Kasumi-1 (cell line): Measurements from ENCODE around the gene CACHD1.
A peak's percentile ranks its signal among the peaks of the same experiment; 100 is the strongest.

Source experiments
- DNase-seq, 2 experiments: peaks; one replicate each; lab custom pipeline; 2025; lab: John Stamatoyannopoulos, UW

Gene CACHD1

GRCh38 chr1:64497088-64497883 is 27.4 kb downstream of the CACHD1 start:
- DNase-seq: no peak

DNA sequence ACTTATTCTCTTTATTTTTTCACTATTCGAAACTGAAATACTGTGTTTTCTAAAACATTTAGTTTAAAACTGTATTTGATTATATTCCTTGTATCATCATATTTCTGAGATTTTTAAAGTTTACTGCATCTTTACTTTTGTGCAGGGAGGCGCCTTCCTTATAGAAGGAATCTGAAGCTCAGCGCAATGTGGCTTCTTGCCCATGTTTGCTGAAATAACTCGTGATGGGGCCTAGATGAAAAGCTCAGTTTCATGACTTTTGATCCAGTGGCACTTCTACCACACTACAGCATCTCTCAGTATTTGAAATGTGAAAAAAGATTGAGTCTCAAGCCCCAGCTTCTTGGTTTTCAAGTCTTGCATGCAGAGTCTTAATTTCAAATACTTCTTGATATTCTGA is 28.4 kb downstream of the CACHD1 start:
- DNase-seq: no peak

DNA sequence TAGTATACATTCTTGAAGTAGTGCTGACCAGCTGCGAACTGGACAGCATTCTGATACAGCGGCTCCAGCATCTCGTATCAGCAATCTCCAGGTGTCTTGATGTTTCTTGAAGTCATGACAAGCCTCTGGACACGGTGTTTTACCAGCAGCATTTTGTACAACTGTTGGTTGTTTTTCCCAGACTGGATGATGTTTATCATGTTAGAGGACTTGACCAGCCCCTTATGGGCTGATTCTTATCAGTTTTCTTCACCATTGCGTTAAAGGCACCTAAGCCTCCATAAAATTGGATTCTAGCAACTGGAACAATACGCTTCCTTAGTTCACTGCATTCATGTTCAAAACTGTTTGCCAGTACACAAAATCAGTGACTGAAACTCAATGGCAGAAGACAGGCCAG is 29.1 kb downstream of the CACHD1 start:
- no peak for DNase-seq

GRCh38 chr1:64499966-64500365 is 30.0 kb downstream of the CACHD1 start:
- DNase-seq: no peak

DNA sequence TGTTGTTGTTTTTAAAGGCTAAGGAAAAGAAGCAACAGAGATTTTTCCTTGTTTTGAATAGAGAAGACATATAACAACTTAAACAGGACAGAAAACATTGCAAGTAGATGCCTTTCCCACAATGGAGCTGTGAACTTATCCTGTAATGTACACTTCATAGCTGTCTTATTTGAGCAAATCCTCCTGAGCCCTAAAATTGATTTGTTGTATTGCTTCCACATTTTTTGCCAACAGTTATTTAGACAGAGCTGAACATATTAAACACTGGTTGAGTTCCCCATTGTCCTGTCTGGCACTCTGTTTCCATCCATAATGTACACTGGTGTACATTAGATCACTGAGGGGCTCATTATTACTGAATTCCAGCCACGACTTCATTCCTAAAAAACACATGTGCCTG is 32.2 kb downstream of the CACHD1 start:
- DNase-seq: no peak

GRCh38 chr1:64502931-64503330 is 33.0 kb downstream of the CACHD1 start:
- no peak for DNase-seq

DNA sequence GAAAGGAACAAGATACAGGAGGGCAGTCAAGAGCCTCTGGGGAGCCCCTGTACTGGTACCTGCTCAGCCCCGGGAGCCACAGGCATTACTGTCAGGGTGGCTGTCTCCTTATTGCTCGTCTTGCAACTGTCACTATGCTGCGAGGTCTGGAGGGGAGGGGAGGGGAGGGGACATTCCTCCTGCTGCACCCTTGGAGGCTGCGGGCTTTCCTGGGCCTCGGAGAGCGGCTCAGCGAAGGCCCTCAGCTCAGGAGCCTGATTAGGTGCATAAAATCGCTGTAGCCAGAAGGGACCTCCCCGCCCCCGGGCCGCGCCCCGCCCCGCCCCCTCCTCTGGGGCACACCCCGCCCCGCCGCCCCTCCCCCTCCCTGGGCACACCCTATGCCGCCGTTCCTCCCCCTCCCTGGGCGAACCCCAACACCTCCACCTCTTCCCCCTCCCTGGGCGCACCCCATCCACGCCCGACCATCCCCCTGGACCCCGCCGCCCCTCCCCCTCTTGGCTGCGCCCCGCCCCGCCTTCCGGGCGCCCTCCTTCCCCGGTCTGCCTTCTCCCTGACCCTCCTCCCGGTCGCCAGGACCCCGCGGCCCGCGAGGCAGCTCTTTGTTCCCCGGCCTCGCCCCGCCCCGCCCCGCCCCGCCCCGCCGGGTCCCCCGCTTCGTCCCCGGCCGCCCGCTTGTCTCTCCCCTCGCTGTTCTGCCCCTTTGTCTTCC is 35.5 kb downstream of the CACHD1 start:
- no peak for DNase-seq

- no peak for DNase-seq
Observed at GRCh38 chr1:64505944-64506655, 36.2 kb downstream of the CACHD1 start.

- DNase-seq: no peak
Observed at GRCh38 chr1:64508629-64509028, 38.7 kb downstream of the CACHD1 start.

GRCh38 chr1:64511044-64511443 is 41.1 kb downstream of the CACHD1 start:
- peak in 1 of 2 experiments; percentile 2 for DNase-seq

- DNase-seq: peak; percentile 51 to 62
Observed at GRCh38 chr1:64512206-64512605, 42.3 kb downstream of the CACHD1 start.

DNA sequence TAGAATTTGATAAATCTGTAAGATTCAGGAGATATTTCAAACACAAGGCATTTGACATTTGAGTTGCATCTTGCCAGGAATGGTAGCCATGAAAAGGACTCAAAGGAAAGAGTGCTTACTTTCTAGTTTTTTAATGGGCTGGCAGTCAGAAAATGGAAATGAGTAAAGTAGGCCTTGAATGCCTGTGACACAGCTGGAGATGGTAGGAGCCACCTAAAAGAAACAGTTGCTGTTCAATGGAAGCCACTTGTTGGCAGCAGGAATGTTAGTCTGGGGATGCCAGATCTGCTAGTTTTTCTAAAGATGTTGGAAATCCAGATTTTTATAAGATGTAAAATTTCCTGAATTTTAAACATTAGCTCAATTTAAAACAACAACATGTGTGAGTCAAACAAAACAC is 43.6 kb downstream of the CACHD1 start:
- DNase-seq: no peak

- DNase-seq: no peak
Observed at GRCh38 chr1:64514197-64514765, 44.4 kb downstream of the CACHD1 start.

DNA sequence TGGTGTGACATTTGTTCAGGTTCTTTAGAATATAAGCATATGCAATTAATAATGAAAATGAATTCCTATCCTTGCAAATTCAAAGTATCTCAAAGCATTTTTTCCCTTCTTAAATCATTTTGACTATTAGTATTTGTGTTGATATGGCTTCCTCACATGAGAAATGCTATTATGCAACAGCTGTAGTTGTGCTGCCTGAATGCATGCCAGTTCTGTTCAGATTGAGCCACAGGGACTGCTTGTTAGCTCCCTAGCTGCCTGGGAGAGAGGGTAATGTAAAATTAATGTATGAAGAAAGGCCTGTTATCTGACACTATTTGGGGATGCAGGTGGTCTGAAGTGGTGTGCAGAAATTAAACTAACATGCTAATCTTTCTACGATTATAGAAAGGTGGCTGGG is 45.5 kb downstream of the CACHD1 start:
- DNase-seq: no peak

- DNase-seq: no peak
Observed at GRCh38 chr1:64516301-64516700, 46.4 kb downstream of the CACHD1 start.

GRCh38 chr1:64516803-64517568 is 47.1 kb downstream of the CACHD1 start:
- DNase-seq: no peak

- no peak for DNase-seq
Observed at GRCh38 chr1:64517640-64518039, 47.7 kb downstream of the CACHD1 start.

DNA sequence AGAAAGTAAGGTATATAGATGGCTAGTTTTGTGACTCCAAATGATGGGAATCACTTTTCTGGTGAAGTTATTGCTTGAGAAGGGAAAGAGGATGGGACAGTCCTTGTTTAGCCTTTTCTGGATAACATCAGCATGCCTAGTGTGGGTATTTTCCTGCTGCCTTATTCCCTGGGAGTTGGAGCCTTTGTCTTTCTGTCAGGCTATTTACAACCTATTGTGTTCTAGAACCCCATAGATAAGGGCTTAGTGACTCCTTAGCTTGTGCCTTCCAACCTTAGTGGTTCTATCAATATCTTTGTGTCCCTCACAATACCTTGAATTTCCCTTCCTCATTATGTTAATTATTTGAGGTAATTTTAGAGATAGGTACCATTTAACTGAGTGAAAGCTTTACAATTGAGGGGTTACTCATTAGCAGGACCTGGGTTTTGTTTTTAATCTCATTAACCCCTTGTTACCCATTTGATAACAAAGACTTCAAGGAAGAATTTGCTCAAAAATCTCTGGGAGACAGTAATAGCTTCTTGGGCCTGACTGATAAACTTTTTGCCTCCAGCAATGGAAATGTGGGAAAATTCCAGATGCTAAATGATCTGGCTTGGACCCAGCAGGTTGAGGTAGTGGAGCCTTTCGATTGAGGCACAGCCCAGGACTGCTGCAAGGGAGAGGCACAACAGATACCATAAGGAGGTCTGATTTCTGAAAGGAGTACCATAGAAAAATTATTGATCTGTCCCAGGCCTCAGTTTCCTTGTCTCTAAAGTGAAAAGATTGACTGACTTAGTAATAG is 49.0 kb downstream of the CACHD1 start:
- DNase-seq: no peak

DNA sequence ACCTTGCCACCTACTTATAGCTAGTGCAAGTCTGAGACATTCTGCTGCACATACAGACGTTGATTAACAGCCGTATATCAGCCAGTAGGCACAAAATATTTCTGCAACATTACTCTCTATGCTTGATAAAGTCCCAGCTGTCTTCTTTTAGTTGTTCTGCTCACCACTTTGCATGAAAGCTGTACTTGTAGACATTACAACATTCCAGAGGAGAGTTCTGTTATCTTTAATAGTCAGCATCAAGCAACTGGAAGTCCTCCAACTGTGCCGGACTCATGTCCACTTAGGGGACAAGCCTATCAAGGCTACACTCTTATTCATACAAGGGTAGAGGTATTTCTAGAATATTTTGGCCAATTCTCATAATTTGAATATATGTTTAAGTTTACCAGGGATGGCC is 50.0 kb downstream of the CACHD1 start:
- DNase-seq: no peak

- DNase-seq: no peak
Observed at GRCh38 chr1:64522740-64523139, 52.8 kb downstream of the CACHD1 start.
